NCI-H446 treated with DMSO at 0.1 percent for 48 hours (cell line): Measurements from ENCODE around the gene AKAP8L.

ENCODE experiments used
- DNase-seq: peaks from one replicate; lab custom pipeline; 2025; lab: John Stamatoyannopoulos, UW

AKAP8L gene

GRCh38 chr19:15432629-15433518, 14.1 kb upstream of the AKAP8L start:
- peak; percentile 76 for DNase-seq

GRCh38 chr19:15432018-15432494, 13.3 kb upstream of the AKAP8L start:
- DNase-seq = no peak

- DNase-seq = no peak
These were observed 12.7 kb upstream of the AKAP8L start for GRCh38 chr19:15431396-15432017.

- DNase-seq = no peak
These were observed 11.8 kb upstream of the AKAP8L start for GRCh38 chr19:15430526-15431120.

- DNase-seq = no peak
These were observed 11.2 kb upstream of the AKAP8L start for GRCh38 chr19:15429825-15430467.

GRCh38 chr19:15428956-15429824, 10.4 kb upstream of the AKAP8L start:
- no peak for DNase-seq

- no peak for DNase-seq
These were observed 9.2 kb upstream of the AKAP8L start for GRCh38 chr19:15427991-15428471.

GRCh38 chr19:15427350-15427700, 8.5 kb upstream of the AKAP8L start:
- DNase-seq = no peak

GRCh38 chr19:15426485-15427349, 7.9 kb upstream of the AKAP8L start:
- no peak for DNase-seq

- DNase-seq = no peak
These were observed 6.6 kb upstream of the AKAP8L start for GRCh38 chr19:15425321-15425950.

GRCh38 chr19:15424692-15425272, 6.0 kb upstream of the AKAP8L start:
- DNase-seq = no peak

- DNase-seq = no peak
These were observed 5.3 kb upstream of the AKAP8L start for GRCh38 chr19:15424121-15424520.

- DNase-seq = no peak
These were observed 4.3 kb upstream of the AKAP8L start for GRCh38 chr19:15423130-15423529.

- DNase-seq = no peak
These were observed 3.7 kb upstream of the AKAP8L start for GRCh38 chr19:15422296-15423075.

- peak; percentile 95 for DNase-seq
These were observed 3.0 kb upstream of the AKAP8L start for GRCh38 chr19:15421721-15422260.

- no peak for DNase-seq
These were observed 2.4 kb upstream of the AKAP8L start for GRCh38 chr19:15421136-15421695.

GRCh38 chr19:15419413-15420025, 731 bp upstream of the AKAP8L start:
- DNase-seq = no peak

- peak; percentile 55 for DNase-seq
These were observed 583 bp downstream of the AKAP8L start for GRCh38 chr19:15418231-15418578.
